WTC11 (cell line): ENCODE measurements around the gene GIPC2. TPM values are rescaled to one million over a fixed set of nuclear protein-coding genes. Genes with fewer than 3 reads are reported as not detected.

ENCODE experiments used
- ATAC-seq: fragments of 200-7000 bp; cut with Tn5 transposase; 2 replicates; pipeline ENCODE4 v1.10.0; 2021; ENCODE audit warnings: mild to moderate bottlenecking, moderate library complexity
- CTCF ChIA-PET: fragments of 300-600 bp; sonication (Branson Sonifier 250); formaldehyde crosslinking; loops from one replicate; lab custom pipeline; 2021; ENCODE audit warnings: antibody characterized with exemption; lab: Charles Lee
- POLR2A ChIA-PET: fragments of 350-600 bp; sonication (Branson Sonifier 250); formaldehyde crosslinking; loops from one replicate; lab custom pipeline; 2021; ENCODE audit warnings: antibody characterized with exemption; lab: Charles Lee
- DNase-seq: peaks from one replicate; pipeline ENCODE4 v3.0.0; 2021; ENCODE audit warnings: low spot score
- H3K27ac Mint-ChIP-seq: 2 replicates; pipeline ENCODE4 v1.8.0; 2021; ENCODE audit warnings: mixed read lengths
- H3K27me3 Mint-ChIP-seq: 2 replicates; pipeline ENCODE4 v1.8.0; 2021; ENCODE audit warnings: low read depth, mild to moderate bottlenecking, moderate library complexity, mixed read lengths
- H3K36me3 Mint-ChIP-seq: 2 replicates; pipeline ENCODE4 v1.8.0; 2021; ENCODE audit warnings: mixed read lengths
- H3K4me1 Mint-ChIP-seq: 2 replicates; pipeline ENCODE4 v1.8.0; 2022; ENCODE audit warnings: mixed read lengths
- H3K4me3 Mint-ChIP-seq: 2 replicates; pipeline ENCODE4 v1.8.0; 2021; ENCODE audit warnings: mild to moderate bottlenecking, moderate library complexity, mixed read lengths
- H3K9me3 Mint-ChIP-seq: 2 replicates; pipeline ENCODE4 v1.8.0; 2021; ENCODE audit warnings: mixed read lengths
- CBFB ChIP-seq: sonication (generic); formaldehyde crosslinking; IDR thresholded peaks from 2 replicates; pipeline ENCODE4 v1.8.1; 2022; ENCODE audit warnings: mild to moderate bottlenecking, low read depth, missing genetic modification reagents
- CDX4 ChIP-seq: fragments of 250-450 bp; sonication (Bioruptor Pico); IDR thresholded peaks from 2 replicates; pipeline ENCODE4 v1.9.0; 2021; ENCODE audit warnings: moderate library complexity, mild to moderate bottlenecking, inconsistent platforms, borderline replicate concordance
- E2F1 ChIP-seq: sonication (generic); formaldehyde crosslinking; IDR thresholded peaks from 2 replicates; pipeline ENCODE4 v1.8.0; 2022; ENCODE audit warnings: mild to moderate bottlenecking, missing genetic modification reagents
- FOXK1 ChIP-seq: sonication (generic); formaldehyde crosslinking; IDR thresholded peaks from 2 replicates; pipeline ENCODE4 v1.8.0; 2022; ENCODE audit warnings: mild to moderate bottlenecking, moderate library complexity, missing genetic modification reagents
- FOXP1 ChIP-seq: sonication (generic); formaldehyde crosslinking; IDR thresholded peaks from 2 replicates; pipeline ENCODE4 v1.8.0; 2022; ENCODE audit warnings: missing genetic modification reagents, mild to moderate bottlenecking, moderate library complexity, borderline replicate concordance
- FOXP4 ChIP-seq: sonication (generic); formaldehyde crosslinking; IDR thresholded peaks from 2 replicates; pipeline ENCODE4 v1.8.0; 2022; ENCODE audit warnings: mild to moderate bottlenecking, missing genetic modification reagents
- GABPB1 ChIP-seq: sonication (generic); formaldehyde crosslinking; IDR thresholded peaks from 2 replicates; pipeline ENCODE4 v1.8.1; 2023; ENCODE audit warnings: mild to moderate bottlenecking, missing genetic modification reagents
- IRF2 ChIP-seq: sonication (generic); formaldehyde crosslinking; IDR thresholded peaks from 2 replicates; pipeline ENCODE4 v1.8.0; 2022; ENCODE audit warnings: low read depth, missing genetic modification reagents, borderline replicate concordance
- JUN ChIP-seq: sonication (generic); formaldehyde crosslinking; IDR thresholded peaks from 2 replicates; pipeline ENCODE4 v1.8.0; 2023; ENCODE audit warnings: mild to moderate bottlenecking, missing genetic modification reagents
- KAT7 ChIP-seq: sonication (generic); formaldehyde crosslinking; IDR thresholded peaks from 2 replicates; pipeline ENCODE4 v1.8.1; 2023; ENCODE audit warnings: missing genetic modification reagents, mild to moderate bottlenecking, borderline replicate concordance
- NFE2L1 ChIP-seq: sonication (generic); formaldehyde crosslinking; IDR thresholded peaks from 2 replicates; pipeline ENCODE4 v1.8.1; 2023; ENCODE audit warnings: missing genetic modification reagents
- SMAD3 ChIP-seq: sonication (generic); formaldehyde crosslinking; IDR thresholded peaks from 2 replicates; pipeline ENCODE4 v1.8.0; 2022; ENCODE audit warnings: missing genetic modification reagents, mild to moderate bottlenecking, borderline replicate concordance
- SP1 ChIP-seq: sonication (generic); formaldehyde crosslinking; conservative IDR thresholded peaks from 2 replicates; pipeline ENCODE4 v1.8.1; 2022; ENCODE audit warnings: missing genetic modification reagents
- TEAD4 ChIP-seq: sonication (generic); formaldehyde crosslinking; IDR thresholded peaks from 2 replicates; pipeline ENCODE4 v1.8.0; 2022; ENCODE audit warnings: mild to moderate bottlenecking, missing genetic modification reagents
- TP53 ChIP-seq: sonication (generic); formaldehyde crosslinking; IDR thresholded peaks from 2 replicates; pipeline ENCODE4 v1.8.1; 2023; ENCODE audit warnings: mild to moderate bottlenecking, missing genetic modification reagents
- ZNF138 ChIP-seq: sonication (generic); formaldehyde crosslinking; conservative IDR thresholded peaks from 2 replicates; pipeline ENCODE4 v1.8.1; 2022; ENCODE audit warnings: mild to moderate bottlenecking, moderate library complexity, missing genetic modification reagents
- ZNF281 ChIP-seq: sonication (generic); formaldehyde crosslinking; IDR thresholded peaks from 2 replicates; pipeline ENCODE4 v1.8.0; 2023; ENCODE audit warnings: mild to moderate bottlenecking, missing genetic modification reagents
- ZSCAN18 ChIP-seq: fragments of 250-450 bp; sonication (Bioruptor Pico); IDR thresholded peaks from 2 replicates; pipeline ENCODE4 v2.1.2; 2022; ENCODE audit warnings: mild to moderate bottlenecking, moderate library complexity
- total RNA-seq: library from RNA; stranded (reverse); gene quantifications from 3 replicates; pipeline ENCODE4 v1.2.3, GENCODE V29; 2021
- TF ChIP-seq, protein P1 (sequence below): sonication (generic); formaldehyde crosslinking; IDR thresholded peaks from 2 replicates; pipeline ENCODE4 v1.8.1; 2022; ENCODE audit warnings: mild to moderate bottlenecking, missing genetic modification reagents, moderate library complexity, borderline replicate concordance
- TF ChIP-seq, protein P2 (sequence below): sonication (generic); formaldehyde crosslinking; IDR thresholded peaks from 2 replicates; pipeline ENCODE4 v1.8.1; 2022; ENCODE audit warnings: low read depth, missing genetic modification reagents, borderline replicate concordance
- TF ChIP-seq, protein P3 (sequence below): sonication (generic); formaldehyde crosslinking; conservative IDR thresholded peaks from 2 replicates; pipeline ENCODE4 v1.8.1; 2023; ENCODE audit warnings: mild to moderate bottlenecking, low read depth, missing genetic modification reagents, moderate library complexity

GIPC2 gene
- total RNA-seq, 1 experiment from 2014 or later: 0.83 TPM

- TF ChIP-seq, protein P1, sequence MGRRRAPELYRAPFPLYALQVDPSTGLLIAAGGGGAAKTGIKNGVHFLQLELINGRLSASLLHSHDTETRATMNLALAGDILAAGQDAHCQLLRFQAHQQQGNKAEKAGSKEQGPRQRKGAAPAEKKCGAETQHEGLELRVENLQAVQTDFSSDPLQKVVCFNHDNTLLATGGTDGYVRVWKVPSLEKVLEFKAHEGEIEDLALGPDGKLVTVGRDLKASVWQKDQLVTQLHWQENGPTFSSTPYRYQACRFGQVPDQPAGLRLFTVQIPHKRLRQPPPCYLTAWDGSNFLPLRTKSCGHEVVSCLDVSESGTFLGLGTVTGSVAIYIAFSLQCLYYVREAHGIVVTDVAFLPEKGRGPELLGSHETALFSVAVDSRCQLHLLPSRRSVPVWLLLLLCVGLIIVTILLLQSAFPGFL (CRISPR knock-in tag): no peak
- no peak for TF ChIP-seq FOXK1 (CRISPR knock-in tag)
- no peak for TF ChIP-seq TP53 (CRISPR knock-in tag)
- no peak for TF ChIP-seq FOXP1
- no peak for TF ChIP-seq ZNF138
- no peak for TF ChIP-seq KAT7 (CRISPR knock-in tag)
- TF ChIP-seq SMAD3 (CRISPR knock-in tag): no peak
- no peak for TF ChIP-seq GABPB1
- TF ChIP-seq TEAD4 (CRISPR knock-in tag): no peak
- TF ChIP-seq CBFB: no peak
- no peak for TF ChIP-seq SP1 (CRISPR knock-in tag)
Measured at GRCh38 chr1:78141531-78142231, 95.9 kb downstream of the GIPC2 start (continued).

DNA sequence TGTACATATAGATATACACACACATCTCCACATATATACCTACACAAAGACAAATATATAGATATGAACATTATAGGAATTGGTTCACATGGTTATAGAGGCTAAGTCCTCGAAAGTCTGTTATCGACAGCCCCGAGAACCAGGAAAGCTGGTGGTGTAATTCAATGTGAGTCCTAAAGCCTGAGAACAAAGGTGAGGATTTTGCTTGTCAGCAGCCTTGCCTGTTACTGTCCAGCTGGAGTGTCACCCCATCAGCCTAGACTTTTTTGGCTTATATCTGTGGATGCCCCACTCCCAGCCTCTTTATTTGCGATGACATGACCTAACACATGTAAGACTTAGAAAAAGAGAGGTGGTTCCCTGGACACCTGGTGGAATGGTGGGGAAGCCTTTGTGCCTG lies 97.0 kb downstream of the GIPC2 start:
- CTCF ChIA-PET: interaction anchor here (1.3 to 1.4 kb wide), 3 partner anchors 11 to 466 kb away, joined by 4 read pairs; no protein-coding TSS in a partner anchor

More for the DNA sequence above, 97.0 kb downstream of the GIPC2 start:
- TF ChIP-seq ZSCAN18 (CRISPR knock-in tag) (no peak), CDX4 (no peak), IRF2 (CRISPR knock-in tag) (no peak), E2F1 (CRISPR knock-in tag) (no peak), JUN (CRISPR knock-in tag) (no peak), ZNF281 (no peak), NFE2L1 (CRISPR knock-in tag) (no peak), FOXP4 (no peak)
- TF ChIP-seq, protein P2, sequence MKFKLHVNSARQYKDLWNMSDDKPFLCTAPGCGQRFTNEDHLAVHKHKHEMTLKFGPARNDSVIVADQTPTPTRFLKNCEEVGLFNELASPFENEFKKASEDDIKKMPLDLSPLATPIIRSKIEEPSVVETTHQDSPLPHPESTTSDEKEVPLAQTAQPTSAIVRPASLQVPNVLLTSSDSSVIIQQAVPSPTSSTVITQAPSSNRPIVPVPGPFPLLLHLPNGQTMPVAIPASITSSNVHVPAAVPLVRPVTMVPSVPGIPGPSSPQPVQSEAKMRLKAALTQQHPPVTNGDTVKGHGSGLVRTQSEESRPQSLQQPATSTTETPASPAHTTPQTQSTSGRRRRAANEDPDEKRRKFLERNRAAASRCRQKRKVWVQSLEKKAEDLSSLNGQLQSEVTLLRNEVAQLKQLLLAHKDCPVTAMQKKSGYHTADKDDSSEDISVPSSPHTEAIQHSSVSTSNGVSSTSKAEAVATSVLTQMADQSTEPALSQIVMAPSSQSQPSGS: no peak
- TF ChIP-seq, protein P3, sequence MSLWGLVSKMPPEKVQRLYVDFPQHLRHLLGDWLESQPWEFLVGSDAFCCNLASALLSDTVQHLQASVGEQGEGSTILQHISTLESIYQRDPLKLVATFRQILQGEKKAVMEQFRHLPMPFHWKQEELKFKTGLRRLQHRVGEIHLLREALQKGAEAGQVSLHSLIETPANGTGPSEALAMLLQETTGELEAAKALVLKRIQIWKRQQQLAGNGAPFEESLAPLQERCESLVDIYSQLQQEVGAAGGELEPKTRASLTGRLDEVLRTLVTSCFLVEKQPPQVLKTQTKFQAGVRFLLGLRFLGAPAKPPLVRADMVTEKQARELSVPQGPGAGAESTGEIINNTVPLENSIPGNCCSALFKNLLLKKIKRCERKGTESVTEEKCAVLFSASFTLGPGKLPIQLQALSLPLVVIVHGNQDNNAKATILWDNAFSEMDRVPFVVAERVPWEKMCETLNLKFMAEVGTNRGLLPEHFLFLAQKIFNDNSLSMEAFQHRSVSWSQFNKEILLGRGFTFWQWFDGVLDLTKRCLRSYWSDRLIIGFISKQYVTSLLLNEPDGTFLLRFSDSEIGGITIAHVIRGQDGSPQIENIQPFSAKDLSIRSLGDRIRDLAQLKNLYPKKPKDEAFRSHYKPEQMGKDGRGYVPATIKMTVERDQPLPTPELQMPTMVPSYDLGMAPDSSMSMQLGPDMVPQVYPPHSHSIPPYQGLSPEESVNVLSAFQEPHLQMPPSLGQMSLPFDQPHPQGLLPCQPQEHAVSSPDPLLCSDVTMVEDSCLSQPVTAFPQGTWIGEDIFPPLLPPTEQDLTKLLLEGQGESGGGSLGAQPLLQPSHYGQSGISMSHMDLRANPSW (CRISPR knock-in tag): no peak
- Mint-ChIP-seq H3K27ac (no peak overlapping the region), H3K27me3 (peaks cover 20% of the 10 kb centered on the region), H3K9me3 (no peaks in the 10 kb centered on the region), H3K36me3 (no peaks in the 10 kb centered on the region), H3K4me1 (no peaks in the 10 kb centered on the region), H3K4me3 (no peak overlapping the region)
- POLR2A ChIA-PET: no interaction called here
- ATAC-seq (no peak), DNase-seq (no peak)
